ENCODE measurements around the gene POR. TPM values are rescaled to one million over a fixed set of nuclear protein-coding genes. Genes with fewer than 3 reads are reported as not detected.

POR gene
- total and polyA plus RNA-seq, 5 donors from 2014 or later: 51.3 to 68.0 (median 60.5) TPM

- no peak for DNase-seq
- Histone ChIP-seq H3K36me3 (ENCODE audit: control insufficient read depth, insufficient read depth, low read length) (peaks cover 26% of the 10 kb centered on the region), H3K4me1 (ENCODE audit: control insufficient read depth, insufficient read depth, low read length, poor library complexity, severe bottlenecking) (peaks cover 8% of the 10 kb centered on the region), H3K4me3 (ENCODE audit: low read depth, low read length) (no peak overlapping the region), H3K27ac (ENCODE audit: insufficient read depth, low read length, poor library complexity, severe bottlenecking) (no peak overlapping the region), H3K9me3 (ENCODE audit: control insufficient read depth in 2 of 2, low read length in 2 of 2) (no peaks in the 10 kb centered on the region), H3K27me3 (ENCODE audit: control insufficient read depth, insufficient read depth, low read length) (no peaks in the 10 kb centered on the region)
- no peaks in the 10 kb centered on the region for H3K9me3 Mint-ChIP-seq
- H3K4me1 Mint-ChIP-seq: peaks cover 4 to 33% (median 11%) of the 10 kb centered on the region in 4 donors
- no peak for ATAC-seq (ENCODE audit: low read depth in 2 of 2)
- H3K4me3 Mint-ChIP-seq: no peak overlapping the region
- peaks cover 5% of the 10 kb centered on the region for H3K27me3 Mint-ChIP-seq
- peaks cover 11% of the 10 kb centered on the region for H3K36me3 Mint-ChIP-seq
- no peak overlapping the region for H3K27ac Mint-ChIP-seq
Observed at GRCh38 chr7:75988568-75989499, 73.9 kb downstream of the POR start.

DNA sequence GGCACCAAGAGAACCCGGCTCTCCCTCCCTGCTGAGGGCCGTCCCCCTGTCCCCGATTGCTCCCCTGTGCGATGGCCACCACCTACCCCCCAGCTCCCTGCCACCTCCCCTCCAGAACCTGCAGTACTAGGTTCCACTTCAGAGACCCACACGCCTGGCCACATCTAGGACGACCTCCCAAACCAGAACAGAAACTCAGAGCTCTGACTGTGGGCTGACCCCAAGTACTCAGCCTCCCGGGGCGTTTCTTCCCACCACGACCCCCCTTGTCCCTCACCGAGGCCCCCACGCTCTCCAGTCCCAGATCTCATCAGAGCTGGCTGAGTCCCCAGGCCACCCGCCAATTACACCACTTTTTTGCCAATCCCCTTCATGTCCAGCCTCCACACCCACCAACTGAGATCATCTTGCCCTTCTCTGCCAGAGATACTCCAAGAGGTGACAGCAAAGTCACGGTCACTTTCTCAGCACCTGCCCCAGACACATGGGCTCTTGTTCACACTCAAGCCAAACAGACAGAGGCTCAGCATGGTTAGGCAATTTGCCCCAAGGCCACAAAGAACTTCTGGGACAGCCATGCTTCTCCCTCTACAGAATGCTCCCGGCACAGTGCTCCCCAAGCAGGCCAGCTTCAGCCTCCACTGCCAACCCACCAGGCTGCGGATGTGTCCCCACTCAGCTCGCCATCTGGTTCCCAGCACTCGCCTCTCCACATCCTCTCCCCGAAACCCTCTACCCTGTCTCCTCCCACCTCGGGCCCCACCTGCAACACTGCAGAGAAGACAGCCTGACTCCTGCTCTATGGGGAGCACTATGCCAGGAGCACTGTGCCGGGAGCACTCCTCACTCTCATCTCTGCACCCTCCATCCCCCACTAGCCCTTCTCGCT is 74.8 kb downstream of the POR start:
- Mint-ChIP-seq H3K4me1 (peaks cover 4 to 35% (median 11%) of the 10 kb centered on the region in 4 donors), H3K27me3 (peaks cover 5% of the 10 kb centered on the region), H3K36me3 (peaks cover 11% of the 10 kb centered on the region), H3K4me3 (peak overlapping the region in 2 of 4 donors; percentile 58 to 82), H3K9me3 (no peaks in the 10 kb centered on the region), H3K27ac (peak overlapping the region; percentile 63 to 94 (median 84))
- Histone ChIP-seq H3K36me3 (ENCODE audit: control insufficient read depth, insufficient read depth, low read length) (peaks cover 23% of the 10 kb centered on the region), H3K4me3 (ENCODE audit: low read depth, low read length) (no peak overlapping the region), H3K4me1 (ENCODE audit: control insufficient read depth, insufficient read depth, low read length, poor library complexity, severe bottlenecking) (peaks cover 9% of the 10 kb centered on the region), H3K9me3 (ENCODE audit: control insufficient read depth in 2 of 2, low read length in 2 of 2) (no peaks in the 10 kb centered on the region), H3K27me3 (ENCODE audit: control insufficient read depth, insufficient read depth, low read length) (no peaks in the 10 kb centered on the region), H3K27ac (ENCODE audit: insufficient read depth, low read length, poor library complexity, severe bottlenecking) (no peak overlapping the region)
- no peak for DNase-seq
- no peak for ATAC-seq (ENCODE audit: low read depth in 2 of 2)

DNA sequence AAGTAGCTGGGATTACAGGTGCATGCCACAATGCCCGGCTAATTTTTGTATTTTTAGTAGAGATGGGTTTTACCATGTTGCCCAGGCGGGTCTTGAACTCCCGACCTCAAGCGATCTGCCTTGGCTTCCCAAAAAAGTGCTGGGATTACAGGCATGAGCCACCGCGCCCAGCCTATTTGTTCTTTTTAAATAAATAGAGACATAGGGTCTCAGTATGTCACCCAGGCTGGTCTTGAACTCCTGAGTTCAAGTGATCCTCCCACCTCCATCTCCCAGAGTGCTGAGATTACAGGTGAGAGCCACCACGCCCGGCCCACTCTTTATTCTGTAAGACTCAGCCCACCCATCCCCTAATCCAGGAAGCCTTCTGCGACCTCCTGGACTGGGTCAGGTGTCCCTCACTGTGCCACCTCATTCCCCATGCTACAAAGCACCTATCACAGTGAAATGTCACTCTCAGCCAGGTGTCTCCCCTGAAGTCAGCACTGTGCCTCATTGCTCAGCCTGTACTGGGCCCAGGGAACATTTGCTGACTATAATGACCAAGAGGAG is 76.7 kb downstream of the POR start:
- Histone ChIP-seq H3K27ac (ENCODE audit: insufficient read depth, low read length, poor library complexity, severe bottlenecking) (no peak overlapping the region), H3K4me3 (ENCODE audit: low read depth, low read length) (no peak overlapping the region), H3K27me3 (ENCODE audit: control insufficient read depth, insufficient read depth, low read length) (no peaks in the 10 kb centered on the region), H3K36me3 (ENCODE audit: control insufficient read depth, insufficient read depth, low read length) (peaks cover 13% of the 10 kb centered on the region), H3K9me3 (ENCODE audit: control insufficient read depth in 2 of 2, low read length in 2 of 2) (no peaks in the 10 kb centered on the region), H3K4me1 (ENCODE audit: control insufficient read depth, insufficient read depth, low read length, poor library complexity, severe bottlenecking) (peaks cover 14% of the 10 kb centered on the region)
- Mint-ChIP-seq H3K4me1 (peaks cover 4 to 51% (median 17%) of the 10 kb centered on the region in 4 donors), H3K36me3 (peaks cover 10% of the 10 kb centered on the region), H3K9me3 (no peaks in the 10 kb centered on the region), H3K4me3 (peak overlapping the region in 3 of 4 donors; percentile 43 to 56 (median 52)), H3K27me3 (peaks cover 5% of the 10 kb centered on the region), H3K27ac (peak overlapping the region in 1 of 3 donors; percentile 26)
- no peak for ATAC-seq (ENCODE audit: low read depth in 2 of 2)
- DNase-seq: no peak

DNA sequence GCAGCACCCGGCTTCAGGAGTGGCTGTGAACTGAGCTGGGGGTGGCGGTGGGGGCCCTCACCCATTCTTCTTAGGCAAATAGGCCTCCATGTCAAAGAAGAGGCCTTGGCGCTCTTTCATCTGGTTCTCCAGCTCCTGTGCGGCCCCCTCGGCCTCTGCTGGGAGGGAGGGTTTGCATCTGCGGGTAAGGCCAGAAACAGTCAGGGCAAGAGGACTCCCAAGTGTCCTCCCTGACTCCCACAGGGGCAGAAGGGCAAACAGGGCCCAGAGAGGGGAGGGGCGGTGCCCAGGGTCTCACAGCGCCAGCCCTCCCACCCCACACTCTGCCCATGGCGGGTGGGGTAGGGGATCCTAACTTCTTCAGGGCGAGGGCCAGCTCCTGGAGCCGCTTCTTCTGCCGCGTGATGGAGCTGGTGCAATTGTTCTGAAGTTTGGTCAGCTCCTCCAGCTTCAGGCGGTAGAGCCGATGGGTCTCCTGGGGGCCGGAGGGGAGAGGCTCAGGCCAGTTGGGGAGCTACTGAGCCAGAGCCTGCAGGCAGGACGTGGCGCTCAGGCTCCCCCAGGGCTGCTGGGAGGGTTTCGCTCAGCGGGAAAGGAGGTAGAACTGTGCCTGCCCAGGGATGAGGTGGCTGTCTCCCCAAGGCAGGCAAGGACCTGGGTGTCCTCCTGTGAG is 77.3 kb downstream of the POR start:
- ATAC-seq (ENCODE audit: low read depth in 2 of 2) (no peak), DNase-seq (no peak)
- no peaks in the 10 kb centered on the region for H3K9me3 ChIP-seq (ENCODE audit: control insufficient read depth in 2 of 2, low read length in 2 of 2)
- Mint-ChIP-seq H3K27ac (no peak overlapping the region), H3K27me3 (peaks cover 5% of the 10 kb centered on the region), H3K4me1 (peaks cover 5 to 58% (median 22%) of the 10 kb centered on the region in 4 donors), H3K36me3 (peaks cover 6% of the 10 kb centered on the region), H3K9me3 (no peaks in the 10 kb centered on the region), H3K4me3 (peak overlapping the region; percentile 38 to 87 (median 76))
- peaks cover 8% of the 10 kb centered on the region for H3K36me3 ChIP-seq (ENCODE audit: control insufficient read depth, insufficient read depth, low read length)
- no peaks in the 10 kb centered on the region for H3K27me3 ChIP-seq (ENCODE audit: control insufficient read depth, insufficient read depth, low read length)
- no peak overlapping the region for H3K4me3 ChIP-seq (ENCODE audit: low read depth, low read length)
- no peak overlapping the region for H3K27ac ChIP-seq (ENCODE audit: insufficient read depth, low read length, poor library complexity, severe bottlenecking)
- H3K4me1 ChIP-seq (ENCODE audit: control insufficient read depth, insufficient read depth, low read length, poor library complexity, severe bottlenecking): peaks cover 20% of the 10 kb centered on the region

DNA sequence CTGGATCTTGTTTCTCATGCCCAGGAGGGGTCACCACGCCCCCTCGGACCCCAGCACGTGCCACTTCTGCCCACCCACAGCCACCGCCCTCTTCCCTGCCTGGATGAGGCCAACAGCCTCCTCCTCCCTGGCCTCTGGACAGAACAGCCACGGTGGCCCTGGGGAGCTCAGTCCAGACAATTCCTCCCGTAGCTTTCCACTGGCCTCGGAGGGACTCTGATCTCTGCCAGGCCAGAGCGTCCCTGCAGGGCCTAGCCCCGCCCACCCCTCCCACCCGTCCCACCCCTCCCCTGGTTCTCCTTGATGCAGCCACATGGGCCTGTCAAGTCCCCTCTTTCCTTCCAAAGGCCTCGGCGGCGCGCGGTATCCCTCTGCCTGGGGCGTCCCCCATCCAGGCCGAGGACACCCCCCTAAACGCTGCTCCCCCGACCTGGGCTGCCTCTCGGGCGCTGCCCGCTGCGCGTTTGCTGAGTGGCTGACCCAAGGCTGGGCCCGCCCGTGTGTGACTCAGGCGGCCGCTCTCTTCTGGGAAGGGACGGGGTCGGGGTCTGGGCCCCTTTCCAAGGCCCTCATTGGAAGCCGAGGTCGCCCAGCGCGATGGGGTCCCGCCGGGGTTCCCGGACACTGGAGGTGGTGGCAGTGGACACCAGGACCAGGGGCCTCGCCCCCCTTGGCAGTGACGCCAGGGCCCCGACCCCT is 78.9 kb downstream of the POR start:
- peak overlapping the region; percentile 66 to 87 (median 82) for H3K4me3 Mint-ChIP-seq
- H3K27ac Mint-ChIP-seq: peak overlapping the region; percentile 20 to 83 (median 83)
- Histone ChIP-seq H3K4me3 (ENCODE audit: low read depth, low read length) (no peak overlapping the region), H3K27ac (ENCODE audit: insufficient read depth, low read length, poor library complexity, severe bottlenecking) (peak overlapping the region; percentile 68), H3K4me1 (ENCODE audit: control insufficient read depth, insufficient read depth, low read length, poor library complexity, severe bottlenecking) (peaks cover 26% of the 10 kb centered on the region), H3K36me3 (ENCODE audit: control insufficient read depth, insufficient read depth, low read length) (no peaks in the 10 kb centered on the region), H3K9me3 (ENCODE audit: control insufficient read depth in 2 of 2, low read length in 2 of 2) (no peaks in the 10 kb centered on the region), H3K27me3 (ENCODE audit: control insufficient read depth, insufficient read depth, low read length) (no peaks in the 10 kb centered on the region)
- H3K4me1 Mint-ChIP-seq: peaks cover 16 to 70% (median 34%) of the 10 kb centered on the region in 4 donors
- DNase-seq: peak in 2 of 3 donors; percentile 20 to 32
- ATAC-seq (ENCODE audit: low read depth in 2 of 2): no peak
- peaks cover 0 to 1% (median 0%) of the 10 kb centered on the region in 7 donors for H3K9me3 Mint-ChIP-seq
- peaks cover 5% of the 10 kb centered on the region for H3K27me3 Mint-ChIP-seq
- peaks cover 4% of the 10 kb centered on the region for H3K36me3 Mint-ChIP-seq

- peaks cover 4% of the 10 kb centered on the region for H3K27me3 Mint-ChIP-seq
- H3K9me3 ChIP-seq (ENCODE audit: control insufficient read depth in 2 of 2, low read length in 2 of 2): no peaks in the 10 kb centered on the region
- ATAC-seq (ENCODE audit: low read depth in 2 of 2) (peak; percentile 98 to 99), DNase-seq (peak; percentile 92 to 95 (median 93))
- peaks cover 26% of the 10 kb centered on the region for H3K4me1 ChIP-seq (ENCODE audit: control insufficient read depth, insufficient read depth, low read length, poor library complexity, severe bottlenecking)
- H3K36me3 ChIP-seq (ENCODE audit: control insufficient read depth, insufficient read depth, low read length): no peaks in the 10 kb centered on the region
- peak within 1 kb of the TSS; percentile 70 for H3K4me3 ChIP-seq (ENCODE audit: low read depth, low read length)
- H3K36me3 Mint-ChIP-seq: peaks cover 7% of the 10 kb centered on the region
- peaks cover 0 to 1% (median 0%) of the 10 kb centered on the region in 7 donors for H3K9me3 Mint-ChIP-seq
- peak within 1 kb of the TSS; percentile 73 to 87 (median 86) for H3K4me3 Mint-ChIP-seq
- H3K27ac Mint-ChIP-seq: peak within 1 kb of the TSS; percentile 83 to 86 (median 83)
- H3K4me1 Mint-ChIP-seq: peaks cover 16 to 71% (median 34%) of the 10 kb centered on the region in 4 donors
- H3K27ac ChIP-seq (ENCODE audit: insufficient read depth, low read length, poor library complexity, severe bottlenecking): peak within 1 kb of the TSS; percentile 68
- no peaks in the 10 kb centered on the region for H3K27me3 ChIP-seq (ENCODE audit: control insufficient read depth, insufficient read depth, low read length)
Observed at GRCh38 chr7:75994388-75995051, 79.6 kb downstream of the POR start, which contains the start of gene TMEM120A. TSS of gene TMEM120A (minus strand) at chr7:75994595. CDS start at chr7:75994570, 25 bp downstream.
